ENCODE measurements around the gene SPAG16.

DNA sequence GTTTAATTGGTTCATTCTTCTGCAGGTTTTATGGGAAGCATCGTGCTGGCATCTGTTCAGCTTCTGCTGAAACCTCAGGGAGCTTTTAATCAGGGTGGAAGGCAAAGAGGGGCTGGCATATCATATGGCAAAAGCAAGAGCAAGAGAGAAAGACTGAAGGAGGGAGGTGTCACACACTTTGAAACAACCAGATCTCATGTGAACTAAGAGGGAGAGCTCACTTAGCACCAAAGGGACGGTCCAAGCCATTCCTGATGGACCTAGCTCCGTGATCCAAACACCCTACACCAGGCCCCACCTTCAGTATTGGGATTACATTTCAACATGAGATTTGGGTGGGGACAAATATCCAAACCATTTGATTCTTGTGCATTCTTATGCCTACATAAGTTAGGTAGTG is 563.1 kb downstream of the SPAG16 start:
- TF ChIP-seq, protein P1, sequence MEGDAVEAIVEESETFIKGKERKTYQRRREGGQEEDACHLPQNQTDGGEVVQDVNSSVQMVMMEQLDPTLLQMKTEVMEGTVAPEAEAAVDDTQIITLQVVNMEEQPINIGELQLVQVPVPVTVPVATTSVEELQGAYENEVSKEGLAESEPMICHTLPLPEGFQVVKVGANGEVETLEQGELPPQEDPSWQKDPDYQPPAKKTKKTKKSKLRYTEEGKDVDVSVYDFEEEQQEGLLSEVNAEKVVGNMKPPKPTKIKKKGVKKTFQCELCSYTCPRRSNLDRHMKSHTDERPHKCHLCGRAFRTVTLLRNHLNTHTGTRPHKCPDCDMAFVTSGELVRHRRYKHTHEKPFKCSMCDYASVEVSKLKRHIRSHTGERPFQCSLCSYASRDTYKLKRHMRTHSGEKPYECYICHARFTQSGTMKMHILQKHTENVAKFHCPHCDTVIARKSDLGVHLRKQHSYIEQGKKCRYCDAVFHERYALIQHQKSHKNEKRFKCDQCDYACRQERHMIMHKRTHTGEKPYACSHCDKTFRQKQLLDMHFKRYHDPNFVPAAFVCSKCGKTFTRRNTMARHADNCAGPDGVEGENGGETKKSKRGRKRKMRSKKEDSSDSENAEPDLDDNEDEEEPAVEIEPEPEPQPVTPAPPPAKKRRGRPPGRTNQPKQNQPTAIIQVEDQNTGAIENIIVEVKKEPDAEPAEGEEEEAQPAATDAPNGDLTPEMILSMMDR (IDR thresholded peaks at IDR 0.05): no peak
- TF ChIP-seq POLR2A (IDR thresholded peaks at IDR 0.05): no peak

All from body of pancreas (tissue), 4 donors.